ENCODE data around the gene FBXL5.

FBXL5 gene

GRCh38 chr4:15658781-15659180 lies 3.6 kb upstream of the FBXL5 start:
- H3K27ac ChIP-seq (ENCODE audit: low read depth, low read length), result no peak overlapping the region
- H3K27me3 ChIP-seq (ENCODE audit: control insufficient read depth, insufficient read depth, low read length), result no peaks in the 10 kb centered on the region
- no peaks in the 10 kb centered on the region for H3K9me3 ChIP-seq (ENCODE audit: control insufficient read depth, insufficient read depth, low read depth, low read length)
- H3K36me3 ChIP-seq (ENCODE audit: control insufficient read depth, insufficient read depth, low read length), result peaks cover 12% of the 10 kb centered on the region
- no peak overlapping the region for H3K9ac ChIP-seq (ENCODE audit: low read length)
- peaks cover 13% of the 10 kb centered on the region for H3K4me1 ChIP-seq (ENCODE audit: control insufficient read depth, insufficient read depth, low read length)
- H3K4me3 ChIP-seq (ENCODE audit: low read depth, low read length), result no peak overlapping the region

DNA sequence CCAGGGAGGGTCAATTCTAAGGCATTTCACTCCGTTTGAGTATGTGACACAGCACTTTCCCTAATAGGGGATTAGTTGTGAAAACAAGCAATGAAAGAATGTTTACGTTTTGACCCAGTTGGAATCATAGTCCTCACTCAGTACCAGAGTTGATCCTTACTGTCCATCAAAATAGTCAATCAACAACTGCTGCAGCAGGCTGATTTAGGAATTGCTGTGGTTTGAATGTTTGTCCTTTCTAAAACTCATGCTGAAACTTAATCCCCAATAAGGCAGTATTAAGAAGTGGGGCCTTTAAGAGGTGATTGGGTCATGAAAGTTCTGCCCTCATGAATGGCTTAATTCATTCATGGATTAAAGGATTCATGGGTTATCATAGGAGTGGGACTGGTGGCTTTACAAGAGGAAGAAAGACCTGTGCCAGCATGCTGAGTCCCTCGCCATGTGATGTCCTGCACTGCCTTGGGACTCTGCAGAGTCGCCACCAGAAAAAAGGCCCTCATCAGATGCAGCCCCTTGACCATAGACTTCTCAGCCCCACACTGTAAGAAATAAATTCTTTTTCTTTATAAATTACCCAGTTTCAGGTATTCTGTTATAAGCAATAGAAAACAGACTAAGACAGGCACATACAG lies 3.1 kb upstream of the FBXL5 start:
- H3K9me3 ChIP-seq (ENCODE audit: control insufficient read depth, insufficient read depth, low read depth, low read length), result no peaks in the 10 kb centered on the region
- H3K4me3 ChIP-seq (ENCODE audit: low read depth, low read length), result no peak overlapping the region
- no peaks in the 10 kb centered on the region for H3K27me3 ChIP-seq (ENCODE audit: control insufficient read depth, insufficient read depth, low read length)
- peaks cover 18% of the 10 kb centered on the region for H3K4me1 ChIP-seq (ENCODE audit: control insufficient read depth, insufficient read depth, low read length)
- H3K27ac ChIP-seq (ENCODE audit: low read depth, low read length), result no peak overlapping the region
- H3K36me3 ChIP-seq (ENCODE audit: control insufficient read depth, insufficient read depth, low read length), result peaks cover 12% of the 10 kb centered on the region
- no peak overlapping the region for H3K9ac ChIP-seq (ENCODE audit: low read length)

GRCh38 chr4:15657366-15657765 lies 2.2 kb upstream of the FBXL5 start:
- Histone ChIP-seq H3K9me3 (ENCODE audit: control insufficient read depth, insufficient read depth, low read depth, low read length) (no peaks in the 10 kb centered on the region), H3K4me1 (ENCODE audit: control insufficient read depth, insufficient read depth, low read length) (peaks cover 26% of the 10 kb centered on the region), H3K27ac (ENCODE audit: low read depth, low read length) (no peak overlapping the region), H3K27me3 (ENCODE audit: control insufficient read depth, insufficient read depth, low read length) (no peaks in the 10 kb centered on the region), H3K36me3 (ENCODE audit: control insufficient read depth, insufficient read depth, low read length) (peaks cover 12% of the 10 kb centered on the region), H3K9ac (ENCODE audit: low read length) (no peak overlapping the region), H3K4me3 (ENCODE audit: low read depth, low read length) (no peak overlapping the region)

DNA sequence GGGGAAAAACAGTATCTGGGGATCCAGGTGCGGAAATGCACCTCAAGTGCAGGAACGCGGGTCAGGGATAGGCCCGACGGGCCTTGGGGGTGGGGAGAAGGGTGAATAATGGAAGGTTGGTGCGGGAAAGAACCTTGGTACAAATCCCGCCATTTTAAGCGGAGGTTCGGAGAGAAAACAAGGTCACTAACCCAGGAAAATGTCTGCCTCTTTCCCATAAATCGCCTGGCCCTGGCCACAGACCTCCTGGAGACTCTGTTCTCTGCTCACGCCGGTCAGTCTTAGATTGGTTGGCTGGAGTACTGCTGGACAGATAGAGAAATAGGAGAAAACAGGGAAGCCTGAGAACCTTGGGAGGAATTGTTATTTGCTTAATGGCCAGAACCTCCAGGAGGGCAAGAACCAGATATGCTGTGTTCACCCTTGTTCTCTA lies 897 bp upstream of the FBXL5 start:
- Histone ChIP-seq H3K27ac (ENCODE audit: low read depth, low read length) (peak overlapping the region; percentile 100), H3K4me3 (ENCODE audit: low read depth, low read length) (peak overlapping the region; percentile 94), H3K9me3 (ENCODE audit: control insufficient read depth, insufficient read depth, low read depth, low read length) (no peaks in the 10 kb centered on the region), H3K4me1 (ENCODE audit: control insufficient read depth, insufficient read depth, low read length) (peaks cover 26% of the 10 kb centered on the region), H3K9ac (ENCODE audit: low read length) (peak overlapping the region; percentile 99), H3K27me3 (ENCODE audit: control insufficient read depth, insufficient read depth, low read length) (no peaks in the 10 kb centered on the region), H3K36me3 (ENCODE audit: control insufficient read depth, insufficient read depth, low read length) (peaks cover 8% of the 10 kb centered on the region)

- Histone ChIP-seq H3K4me1 (ENCODE audit: control insufficient read depth, insufficient read depth, low read length) (peaks cover 30% of the 10 kb centered on the region), H3K27ac (ENCODE audit: low read depth, low read length) (peak overlapping the region; percentile 63; the same call in 1 of the 2 replicates), H3K9me3 (ENCODE audit: control insufficient read depth, insufficient read depth, low read depth, low read length) (no peaks in the 10 kb centered on the region)
Observed at GRCh38 chr4:15654593-15655222, 449 bp downstream of the FBXL5 start.

DNA sequence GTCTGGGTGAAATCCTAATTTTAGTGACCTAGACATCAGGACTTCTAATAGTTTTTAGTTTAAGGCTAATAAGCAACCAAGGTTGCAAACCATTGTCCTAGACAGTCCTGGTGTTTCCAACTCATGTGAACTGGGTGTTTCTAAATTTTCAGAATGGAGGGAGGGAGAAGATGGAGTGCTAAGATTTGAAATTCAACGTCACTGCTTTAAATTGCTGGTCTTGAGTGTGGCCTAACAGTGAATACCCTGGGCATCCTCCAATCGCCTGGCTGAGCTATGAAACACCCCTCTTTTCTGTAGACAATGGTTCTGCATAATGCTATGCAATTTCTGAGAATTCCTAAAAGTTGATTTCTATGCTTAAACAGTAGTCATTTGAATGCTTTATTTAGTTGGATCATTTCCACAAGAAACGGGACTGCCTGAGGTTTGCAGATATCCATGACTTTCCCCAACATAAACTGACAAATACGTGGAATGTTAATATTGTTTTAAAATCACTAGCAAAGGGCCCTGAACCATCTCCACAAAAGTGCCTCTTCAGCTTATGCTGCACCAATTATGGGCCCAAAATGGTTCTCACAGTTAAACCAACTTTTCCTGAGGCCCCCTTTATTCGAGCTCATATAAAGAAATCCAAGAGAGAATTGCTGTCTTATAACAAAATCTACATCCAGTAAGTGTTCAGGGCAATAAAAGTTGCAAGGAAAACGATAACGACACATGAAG lies 1.1 kb downstream of the FBXL5 start:
- H3K9me3 ChIP-seq (ENCODE audit: control insufficient read depth, insufficient read depth, low read depth, low read length), result no peaks in the 10 kb centered on the region
- no peaks in the 10 kb centered on the region for H3K27me3 ChIP-seq (ENCODE audit: control insufficient read depth, insufficient read depth, low read length)
- peak overlapping the region; percentile 94 for H3K4me3 ChIP-seq (ENCODE audit: low read depth, low read length)
- H3K4me1 ChIP-seq (ENCODE audit: control insufficient read depth, insufficient read depth, low read length), result peaks cover 30% of the 10 kb centered on the region
- H3K36me3 ChIP-seq (ENCODE audit: control insufficient read depth, insufficient read depth, low read length), result peaks cover 8% of the 10 kb centered on the region
- peak overlapping the region; percentile 63; the same call in 1 of the 2 replicates for H3K27ac ChIP-seq (ENCODE audit: low read depth, low read length)
- H3K9ac ChIP-seq (ENCODE audit: low read length), result peak overlapping the region; percentile 91

More at GRCh38 chr4:15654593-15655222, 449 bp downstream of the FBXL5 start:
- peak overlapping the region; percentile 94 for H3K4me3 ChIP-seq (ENCODE audit: low read depth, low read length)
- peaks cover 8% of the 10 kb centered on the region for H3K36me3 ChIP-seq (ENCODE audit: control insufficient read depth, insufficient read depth, low read length)
- H3K9ac ChIP-seq (ENCODE audit: low read length), result peak overlapping the region; percentile 91
- no peaks in the 10 kb centered on the region for H3K27me3 ChIP-seq (ENCODE audit: control insufficient read depth, insufficient read depth, low read length)

DNA sequence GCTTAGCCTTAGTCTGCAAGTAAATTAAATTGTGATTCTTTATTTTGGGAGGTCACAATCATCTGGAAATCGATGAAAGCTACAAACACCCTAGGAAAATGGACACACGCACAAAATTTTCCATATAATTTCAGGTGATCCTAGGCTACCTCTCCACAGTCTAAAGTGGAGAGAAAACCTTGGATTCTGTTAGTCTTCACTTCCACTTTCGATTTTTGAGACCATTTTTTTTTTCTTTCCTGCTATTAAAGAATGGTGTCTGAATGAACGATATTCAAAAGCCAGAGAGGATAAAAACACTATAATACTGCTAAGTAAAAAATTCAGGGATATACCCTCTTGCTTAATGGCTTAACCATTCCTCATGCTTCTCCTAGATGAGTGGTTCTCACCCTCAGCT lies 1.7 kb downstream of the FBXL5 start:
- Histone ChIP-seq H3K4me3 (ENCODE audit: low read depth, low read length) (peak overlapping the region; percentile 94), H3K4me1 (ENCODE audit: control insufficient read depth, insufficient read depth, low read length) (peaks cover 30% of the 10 kb centered on the region), H3K27ac (ENCODE audit: low read depth, low read length) (0 out of 2 replicates have a peak overlapping the region, but pooled peaks have one; percentile 38), H3K9me3 (ENCODE audit: control insufficient read depth, insufficient read depth, low read depth, low read length) (no peaks in the 10 kb centered on the region), H3K9ac (ENCODE audit: low read length) (peak overlapping the region; percentile 91), H3K27me3 (ENCODE audit: control insufficient read depth, insufficient read depth, low read length) (no peaks in the 10 kb centered on the region), H3K36me3 (ENCODE audit: control insufficient read depth, insufficient read depth, low read length) (peaks cover 8% of the 10 kb centered on the region)

GRCh38 chr4:15652841-15653240 lies 2.3 kb downstream of the FBXL5 start:
- Histone ChIP-seq H3K27me3 (ENCODE audit: control insufficient read depth, insufficient read depth, low read length) (no peaks in the 10 kb centered on the region), H3K9me3 (ENCODE audit: control insufficient read depth, insufficient read depth, low read depth, low read length) (no peaks in the 10 kb centered on the region), H3K9ac (ENCODE audit: low read length) (no peak overlapping the region), H3K4me1 (ENCODE audit: control insufficient read depth, insufficient read depth, low read length) (peaks cover 30% of the 10 kb centered on the region), H3K4me3 (ENCODE audit: low read depth, low read length) (peak overlapping the region; percentile 18; the same call in 1 of the 2 replicates), H3K27ac (ENCODE audit: low read depth, low read length) (no peak overlapping the region), H3K36me3 (ENCODE audit: control insufficient read depth, insufficient read depth, low read length) (peaks cover 3% of the 10 kb centered on the region; the same call in 1 of the 2 replicates)

- H3K27me3 ChIP-seq (ENCODE audit: control insufficient read depth, insufficient read depth, low read length), result no peaks in the 10 kb centered on the region
- no peaks in the 10 kb centered on the region for H3K9me3 ChIP-seq (ENCODE audit: control insufficient read depth, insufficient read depth, low read depth, low read length)
- no peaks in the 10 kb centered on the region for H3K36me3 ChIP-seq (ENCODE audit: control insufficient read depth, insufficient read depth, low read length)
- H3K27ac ChIP-seq (ENCODE audit: low read depth, low read length), result no peak overlapping the region
- H3K4me1 ChIP-seq (ENCODE audit: control insufficient read depth, insufficient read depth, low read length), result peaks cover 30% of the 10 kb centered on the region
- no peak overlapping the region for H3K9ac ChIP-seq (ENCODE audit: low read length)
- 0 out of 2 replicates have a peak overlapping the region, but pooled peaks have one; percentile 6 for H3K4me3 ChIP-seq (ENCODE audit: low read depth, low read length)
Observed at GRCh38 chr4:15652191-15652590, 3.0 kb downstream of the FBXL5 start.

DNA sequence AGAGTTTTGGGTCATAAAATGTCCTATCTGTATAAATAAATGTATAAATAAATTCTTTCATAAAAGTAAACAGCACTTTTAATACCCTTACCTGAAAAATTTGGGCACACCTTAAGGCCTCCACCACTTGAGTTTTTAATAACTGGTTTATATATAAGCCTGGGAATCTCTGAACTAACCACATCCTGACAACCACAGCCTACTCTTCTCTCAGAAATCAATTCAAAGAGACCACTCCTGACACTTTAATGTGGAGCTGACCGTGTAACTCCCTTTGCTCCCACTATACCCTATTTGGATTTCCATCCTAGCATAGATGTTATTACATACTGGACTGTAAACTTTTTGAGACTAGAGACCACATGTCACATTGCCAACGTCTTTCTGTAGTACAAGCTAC lies 3.5 kb downstream of the FBXL5 start:
- Histone ChIP-seq H3K4me3 (ENCODE audit: low read depth, low read length) (0 out of 2 replicates have a peak overlapping the region, but pooled peaks have one; percentile 6), H3K9me3 (ENCODE audit: control insufficient read depth, insufficient read depth, low read depth, low read length) (no peaks in the 10 kb centered on the region), H3K36me3 (ENCODE audit: control insufficient read depth, insufficient read depth, low read length) (no peaks in the 10 kb centered on the region), H3K27me3 (ENCODE audit: control insufficient read depth, insufficient read depth, low read length) (no peaks in the 10 kb centered on the region), H3K9ac (ENCODE audit: low read length) (no peak overlapping the region), H3K4me1 (ENCODE audit: control insufficient read depth, insufficient read depth, low read length) (peaks cover 30% of the 10 kb centered on the region), H3K27ac (ENCODE audit: low read depth, low read length) (no peak overlapping the region)
